ENCODE measurements around the gene MYRF. TPM values are rescaled to one million over a fixed set of nuclear protein-coding genes. Genes with fewer than 3 reads are reported as not detected.

Gene MYRF
- total RNA-seq (2022; extraction: Qiagen RNA extraction) = 15.2 to 19.2 TPM (median 18.1 TPM) in 5 replicates

DNA sequence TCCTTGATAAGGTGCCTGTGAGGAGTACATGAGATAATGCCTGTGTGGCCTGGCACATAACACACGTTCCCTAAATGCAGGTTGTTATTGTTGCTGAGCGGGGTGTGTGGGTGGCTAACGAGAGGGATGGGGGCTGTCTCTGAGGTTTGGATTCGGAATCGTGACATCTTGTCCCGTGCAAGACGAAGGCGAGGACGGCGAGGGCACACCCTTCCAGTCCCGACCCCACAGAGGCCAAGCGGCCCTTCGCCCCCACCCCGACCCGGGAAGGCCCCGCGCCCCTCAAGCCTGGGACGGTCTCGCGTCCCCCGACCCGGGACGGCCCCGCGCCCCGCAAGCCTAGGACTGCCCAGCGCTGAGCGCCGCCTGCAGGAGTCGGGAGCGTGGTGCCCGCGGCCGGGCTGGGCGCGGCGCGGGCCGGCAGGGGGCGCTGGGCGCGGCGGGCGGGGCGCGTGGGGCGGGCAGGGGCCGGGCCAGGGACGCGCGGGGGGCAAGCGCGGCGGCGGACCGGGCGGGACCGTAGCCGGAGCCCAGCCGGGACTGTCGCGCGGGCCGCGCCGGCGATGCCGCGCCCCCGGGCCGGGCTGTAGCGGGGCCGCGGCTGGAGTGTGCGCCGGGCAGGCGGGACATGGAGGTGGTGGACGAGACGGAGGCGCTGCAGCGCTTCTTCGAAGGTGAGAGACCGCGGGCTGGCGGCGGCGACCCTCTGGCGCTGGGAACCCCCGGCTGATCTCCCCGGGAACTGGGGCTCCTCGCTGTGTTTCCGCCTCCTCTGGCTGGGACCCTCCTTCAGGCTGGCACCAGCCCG, at the start of gene MYRF:
Gene MYRF, plus strand, starts transcription at position 520 of the 808 bp plus-strand sequence. Its CDS starts 109 bp downstream, at position 629.

DNA sequence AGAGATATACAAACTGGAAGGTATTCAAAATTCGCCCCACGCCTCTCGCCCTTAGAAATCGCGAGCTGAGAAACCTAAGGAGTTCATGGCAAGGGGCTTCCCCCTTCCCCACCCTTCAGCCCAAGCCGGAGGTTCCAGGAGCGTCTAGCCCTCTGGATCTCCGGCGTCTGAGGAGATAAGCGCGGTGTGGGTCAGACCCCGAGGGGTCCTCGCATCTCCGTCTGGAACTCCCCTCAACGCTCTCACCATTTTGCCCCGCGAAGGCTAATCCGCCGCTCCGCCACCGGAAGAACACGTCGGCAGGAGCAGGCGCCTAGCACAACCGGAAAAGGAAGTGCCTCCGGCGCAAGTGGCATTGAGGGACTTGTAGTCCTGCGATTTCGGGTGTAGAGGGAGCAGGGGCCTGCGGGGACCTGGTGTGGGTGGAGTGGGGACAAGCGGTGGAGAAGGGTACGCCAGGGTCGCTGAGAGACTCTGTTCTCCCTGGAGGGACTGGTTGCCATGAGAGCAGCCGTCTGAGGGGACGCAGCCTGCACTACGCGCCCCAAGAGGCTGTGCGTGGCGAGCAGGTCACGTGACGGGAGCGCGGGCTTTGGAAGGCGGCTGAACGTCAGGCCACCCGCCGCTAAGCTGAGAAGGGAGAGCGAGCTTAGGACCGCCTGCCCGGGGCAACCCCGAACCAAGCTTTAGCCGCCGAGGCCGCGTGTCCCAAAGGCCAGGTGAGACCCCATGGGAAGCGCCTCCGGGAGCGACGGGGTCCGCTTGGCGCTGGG, 40.1 kb downstream of the MYRF start, which contains the start of the genes FEN1 and TMEM258:
Gene FEN1, plus strand, starts transcription at position 602 of the 773 bp plus-strand sequence. CDS start 2,451 bp downstream, outside the sequence.
Gene TMEM258, minus strand, starts transcription at position 290 of the 773 bp plus-strand sequence. Its CDS starts 41 bp downstream, at position 249.

DNA sequence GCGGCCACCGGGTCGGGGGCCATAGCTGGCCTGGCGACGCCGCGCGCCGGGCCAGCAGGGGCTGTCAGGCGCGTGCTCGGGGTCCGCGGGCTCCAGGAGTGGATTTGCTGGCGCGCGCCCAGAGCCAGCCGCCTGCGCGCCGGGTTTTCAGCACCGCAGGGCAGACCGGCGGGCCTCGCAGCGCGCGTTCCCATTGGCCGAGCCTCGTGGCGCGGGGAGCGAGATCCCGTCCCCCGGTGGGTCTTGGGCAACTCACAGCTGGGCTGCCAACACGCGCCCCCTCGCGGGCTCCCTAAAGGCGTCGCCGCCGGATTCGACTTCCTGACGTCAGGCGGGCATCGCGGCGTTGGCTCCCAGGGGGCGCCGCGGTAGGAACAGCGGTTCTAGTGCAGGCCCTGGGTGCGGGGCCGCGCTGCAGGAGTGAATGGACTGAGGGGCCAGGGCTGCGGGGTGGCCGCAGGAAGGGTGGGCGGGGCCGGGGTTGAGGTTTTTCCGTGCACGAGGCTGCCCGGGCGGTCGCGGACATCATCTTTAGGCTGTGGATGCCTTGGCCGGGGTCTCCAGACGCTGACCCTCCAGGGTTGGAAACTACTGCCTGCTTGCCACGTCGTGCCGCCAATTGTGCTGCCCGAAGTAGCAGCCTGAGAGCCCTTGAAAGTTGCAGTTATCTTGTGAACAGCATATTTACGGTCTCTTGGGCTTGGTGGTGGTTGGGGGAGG, 64.5 kb downstream of the MYRF start, which contains the start of gene FADS1:
Gene FADS1, minus strand, starts transcription at position 268 of the 720 bp plus-strand sequence. Its CDS starts 74 bp downstream, at position 194.

DNA sequence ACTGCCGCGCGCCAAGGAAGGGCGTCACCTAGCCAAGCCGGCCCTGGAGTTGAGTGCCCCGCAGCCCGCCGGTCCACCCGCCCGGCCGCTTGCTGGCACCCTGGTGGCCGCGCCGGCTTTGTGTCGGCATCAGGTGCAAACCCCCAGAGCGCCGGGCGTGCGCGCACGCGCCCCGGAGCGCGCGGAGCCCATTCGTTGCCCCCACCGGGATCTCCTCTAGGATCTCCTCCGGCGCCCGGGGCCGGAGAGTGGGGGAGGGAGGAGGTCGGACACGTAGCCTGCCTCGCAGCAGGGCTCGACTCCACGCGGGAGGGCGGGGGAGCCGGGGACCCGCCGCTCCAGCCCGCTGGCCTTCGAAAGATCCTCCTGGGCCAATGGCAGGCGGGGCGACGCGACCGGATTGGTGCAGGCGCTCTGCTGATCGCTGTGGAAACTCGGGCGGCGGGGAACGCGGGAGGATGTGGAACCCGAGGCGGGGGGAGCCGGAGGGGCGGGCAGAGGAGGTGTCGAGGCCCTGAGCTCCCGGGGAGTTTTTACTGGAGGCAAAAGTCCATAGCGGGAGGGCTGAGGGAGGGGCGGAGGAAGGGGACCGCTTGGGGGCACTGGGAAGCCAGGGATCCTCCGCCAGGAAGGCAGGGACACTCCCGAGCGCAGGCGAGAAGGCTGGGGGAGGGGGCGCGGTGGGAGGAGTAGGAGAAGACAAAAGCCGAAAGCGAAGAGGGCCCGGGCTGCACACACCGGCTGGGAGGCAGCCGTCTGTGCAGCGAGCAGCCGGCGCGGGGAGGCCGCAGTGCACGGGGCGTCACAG, 75.3 kb downstream of the MYRF start, which contains the start of gene FADS2:
Gene FADS2, plus strand, starts transcription at position 730 of the 808 bp plus-strand sequence. CDS start 91 bp downstream, outside the sequence.

Other genes starting within 250 kb of the MYRF start
- gene LRRC10B, start 243.9 kb upstream of the MYRF start, total RNA-seq (2022; extraction: Qiagen RNA extraction) = 0.15 to 0.28 TPM (median 0.21 TPM) in 5 replicates
- 0.93 to 1.5 TPM (median 1.2 TPM) in 5 replicates for gene SYT7, start 171.6 kb upstream of the MYRF start, total RNA-seq (2022; extraction: Qiagen RNA extraction)
- gene DAGLA, start 72.2 kb upstream of the MYRF start, total RNA-seq (2022; extraction: Qiagen RNA extraction) = 5.2 to 8.3 TPM (median 7.4 TPM) in 5 replicates
- 211 to 237 TPM (median 223 TPM) in 5 replicates for gene TMEM258, start 40.0 kb downstream of the MYRF start, total RNA-seq (2022; extraction: Qiagen RNA extraction)
- gene FEN1, start 40.3 kb downstream of the MYRF start, total RNA-seq (2022; extraction: Qiagen RNA extraction) = 88.3 to 102 TPM (median 93.5 TPM) in 5 replicates
- gene FADS1, start 64.4 kb downstream of the MYRF start, total RNA-seq (2022; extraction: Qiagen RNA extraction) = 190 to 240 TPM (median 225 TPM) in 5 replicates
- 378 to 446 TPM (median 411 TPM) in 5 replicates for gene FADS2, start 75.7 kb downstream of the MYRF start, total RNA-seq (2022; extraction: Qiagen RNA extraction)
- 57.6 to 92.9 TPM (median 87.8 TPM) in 5 replicates for gene FADS3, start 138.9 kb downstream of the MYRF start, total RNA-seq (2022; extraction: Qiagen RNA extraction)
- 17.9 to 26.3 TPM (median 22.5 TPM) in 5 replicates for gene RAB3IL1, start 164.9 kb downstream of the MYRF start, total RNA-seq (2022; extraction: Qiagen RNA extraction)
- gene BEST1, start 197.7 kb downstream of the MYRF start, total RNA-seq (2022; extraction: Qiagen RNA extraction) = 2.0 to 4.6 TPM (median 3.9 TPM) in 5 replicates
- 9,641 to 22,049 TPM (median 20,385 TPM) in 5 replicates for gene FTH1, start 215.0 kb downstream of the MYRF start, total RNA-seq (2022; extraction: Qiagen RNA extraction)